BLaER1 (cell line): Measurements from ENCODE around the gene CALHM6.
"Not testable (repeated sequence)": the region's sequence is repeated elsewhere in the genome, so short reads cannot be mapped to it uniquely, and the experiment has no call there.

Experiments
- H3K27ac ChIP-seq: shearing (Covaris generic); formaldehyde crosslinking; 2 replicates; pipeline ENCODE4 v1.8.1; 2022
- H3K27me3 ChIP-seq: shearing (Covaris generic); formaldehyde crosslinking; 2 replicates; pipeline ENCODE4 v1.8.1; 2022
- H3K36me3 ChIP-seq: shearing (Covaris generic); formaldehyde crosslinking; 2 replicates; pipeline ENCODE4 v1.8.1; 2022
- H3K4me1 ChIP-seq: shearing (Covaris generic); formaldehyde crosslinking; 2 replicates; pipeline ENCODE4 v1.8.1; 2022
- H3K4me2 ChIP-seq: shearing (Covaris generic); formaldehyde crosslinking; 2 replicates; pipeline ENCODE4 v1.8.1; 2022
- H3K4me3 ChIP-seq: shearing (Covaris generic); formaldehyde crosslinking; 2 replicates; pipeline ENCODE4 v1.8.1; 2022
- H3K9ac ChIP-seq: shearing (Covaris generic); formaldehyde crosslinking; 2 replicates; pipeline ENCODE4 v1.8.1; 2022
- H3K9me3 ChIP-seq: shearing (Covaris generic); formaldehyde crosslinking; 2 replicates; pipeline ENCODE4 v1.8.1; 2022
- H4K20me1 ChIP-seq: shearing (Covaris generic); formaldehyde crosslinking; 2 replicates; pipeline ENCODE4 v1.8.1; 2022
- Cebpa-rat ChIP-seq: shearing (Covaris generic); IDR thresholded peaks from 2 replicates; pipeline ENCODE4 v1.8.1; 2022

The CALHM6 gene

DNA sequence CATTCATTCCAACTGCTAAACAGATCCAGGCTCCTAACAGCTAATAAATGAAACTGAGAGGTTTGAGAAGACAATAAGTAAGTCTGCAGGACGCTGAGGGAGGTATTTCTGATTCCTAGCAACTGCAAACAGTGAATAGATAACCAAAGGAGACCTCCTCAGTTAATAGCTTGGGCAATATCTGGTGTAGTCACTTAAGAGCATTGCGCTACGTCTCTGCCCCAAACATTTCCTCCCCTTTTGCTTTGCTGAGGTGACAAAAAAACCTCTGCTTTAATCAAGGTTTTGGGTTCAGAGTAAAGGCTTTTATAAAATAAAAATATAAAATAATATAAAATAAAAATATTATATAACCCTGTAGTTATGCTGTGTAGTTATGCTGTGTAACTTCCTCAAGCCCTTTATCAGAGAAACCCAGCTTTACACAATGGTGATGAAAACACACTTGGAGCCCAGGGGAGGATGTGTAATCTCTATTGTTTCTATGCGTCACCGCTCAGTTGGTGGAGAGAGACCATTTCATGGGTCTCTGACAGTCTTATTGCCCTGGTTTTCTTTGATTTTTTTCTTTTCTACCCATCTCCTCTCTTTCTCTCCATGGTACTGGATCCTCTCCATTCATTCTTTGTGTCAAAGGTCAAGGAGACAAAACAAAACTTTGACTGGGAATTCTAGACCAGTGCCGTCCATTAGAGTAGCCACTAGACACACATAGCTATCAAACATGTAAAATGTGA lies 31.3 kb downstream of the CALHM6 start:
- no peaks in the 10 kb centered on the region for H4K20me1 ChIP-seq
- no peak overlapping the region for H3K4me3 ChIP-seq
- no peak overlapping the region for H3K4me2 ChIP-seq
- no peak overlapping the region for H3K27ac ChIP-seq
- H3K4me1 ChIP-seq: no peaks in the 10 kb centered on the region
- H3K36me3 ChIP-seq: no peaks in the 10 kb centered on the region
- H3K27me3 ChIP-seq: no peaks in the 10 kb centered on the region
- no peak for TF ChIP-seq Cebpa-rat
- no peak overlapping the region for H3K9ac ChIP-seq
- no peaks in the 10 kb centered on the region for H3K9me3 ChIP-seq

DNA sequence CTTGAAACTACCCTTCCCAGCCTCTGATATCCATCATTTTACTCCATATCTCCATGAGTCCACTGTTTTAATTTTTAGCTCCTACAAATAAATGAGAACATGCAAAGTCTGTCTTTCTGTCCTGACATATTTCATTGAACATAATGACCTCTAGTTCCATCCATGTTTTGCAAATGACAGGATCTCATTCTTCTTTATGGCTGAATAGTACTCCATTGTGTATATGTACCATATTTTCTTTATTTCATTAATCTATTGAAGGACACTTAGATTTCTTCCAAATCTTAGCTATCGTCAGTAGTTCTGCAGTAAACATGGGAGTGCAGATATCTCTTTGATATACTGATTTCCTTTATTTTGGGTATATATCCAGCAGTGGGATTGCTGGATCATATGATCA lies 34.0 kb downstream of the CALHM6 start:
- H3K9me3 ChIP-seq, H3K9ac ChIP-seq, H3K4me1 ChIP-seq, H3K27ac ChIP-seq, H4K20me1 ChIP-seq, H3K4me3 ChIP-seq, H3K27me3 ChIP-seq, H3K4me2 ChIP-seq, H3K36me3 ChIP-seq: not testable (repeated sequence)

DNA sequence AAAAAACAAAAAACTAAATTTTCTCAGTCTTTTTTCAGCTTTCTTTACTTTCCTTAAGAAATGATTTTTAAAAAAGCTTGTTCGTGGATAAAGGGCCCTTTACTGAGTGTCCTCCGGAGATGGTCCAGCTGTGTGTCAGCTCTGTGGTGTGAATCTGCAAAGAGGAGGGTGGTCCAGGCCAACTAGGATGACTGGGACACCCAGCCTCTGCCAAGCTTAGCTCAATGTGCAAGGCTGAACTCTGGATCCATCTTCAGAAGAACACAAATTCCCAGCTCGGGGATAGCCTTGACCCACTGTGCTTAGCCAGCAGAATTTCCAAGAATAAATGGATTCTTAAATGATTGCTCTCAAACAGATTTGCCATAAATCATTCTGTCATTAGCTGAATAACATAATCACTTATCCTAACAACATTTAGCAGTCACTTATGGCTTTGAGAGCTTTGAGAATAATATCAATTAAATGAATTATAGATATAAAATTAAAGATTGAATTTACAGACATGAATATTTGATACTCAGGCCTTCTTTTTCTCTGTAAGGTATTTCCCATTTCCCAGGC lies 36.0 kb downstream of the CALHM6 start:
- H3K27me3 ChIP-seq: no peaks in the 10 kb centered on the region
- no peaks in the 10 kb centered on the region for H3K4me1 ChIP-seq
- TF ChIP-seq Cebpa-rat: no peak
- no peaks in the 10 kb centered on the region for H3K36me3 ChIP-seq
- no peak overlapping the region for H3K4me3 ChIP-seq
- H3K9ac ChIP-seq: no peak overlapping the region
- H3K9me3 ChIP-seq: no peaks in the 10 kb centered on the region
- no peaks in the 10 kb centered on the region for H4K20me1 ChIP-seq
- no peak overlapping the region for H3K27ac ChIP-seq
- no peak overlapping the region for H3K4me2 ChIP-seq

DNA sequence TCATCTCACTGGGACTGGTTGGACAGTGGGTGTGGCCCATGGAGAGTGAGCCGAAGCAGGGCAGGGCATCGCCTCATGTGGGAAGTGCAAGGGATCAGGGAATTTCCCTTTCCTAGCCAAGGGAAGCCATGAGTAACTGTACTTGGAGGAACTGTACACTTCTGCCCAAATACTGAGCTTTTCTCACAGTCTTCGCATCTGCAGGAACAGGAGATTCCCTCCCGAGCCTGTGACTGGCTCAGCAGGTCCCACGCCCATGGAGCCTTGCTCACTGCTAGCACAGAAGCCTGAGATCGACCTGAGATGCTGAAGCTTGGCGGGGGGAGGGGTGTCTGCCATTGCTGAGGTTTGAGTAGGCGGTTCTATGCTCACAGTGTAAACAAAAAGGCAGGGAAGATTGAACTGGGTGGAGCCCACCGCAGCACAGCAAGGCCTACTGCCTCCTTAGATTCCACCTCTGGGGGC lies 39.8 kb downstream of the CALHM6 start:
- no peaks in the 10 kb centered on the region for H3K36me3 ChIP-seq
- no peak overlapping the region for H3K27ac ChIP-seq
- no peaks in the 10 kb centered on the region for H3K4me1 ChIP-seq
- no peak overlapping the region for H3K4me3 ChIP-seq
- H3K9ac ChIP-seq: no peak overlapping the region
- no peaks in the 10 kb centered on the region for H3K27me3 ChIP-seq
- H4K20me1 ChIP-seq: no peaks in the 10 kb centered on the region
- no peak for TF ChIP-seq Cebpa-rat
- no peaks in the 10 kb centered on the region; the same call in 1 of the 2 replicates for H3K9me3 ChIP-seq
- H3K4me2 ChIP-seq: no peak overlapping the region

DNA sequence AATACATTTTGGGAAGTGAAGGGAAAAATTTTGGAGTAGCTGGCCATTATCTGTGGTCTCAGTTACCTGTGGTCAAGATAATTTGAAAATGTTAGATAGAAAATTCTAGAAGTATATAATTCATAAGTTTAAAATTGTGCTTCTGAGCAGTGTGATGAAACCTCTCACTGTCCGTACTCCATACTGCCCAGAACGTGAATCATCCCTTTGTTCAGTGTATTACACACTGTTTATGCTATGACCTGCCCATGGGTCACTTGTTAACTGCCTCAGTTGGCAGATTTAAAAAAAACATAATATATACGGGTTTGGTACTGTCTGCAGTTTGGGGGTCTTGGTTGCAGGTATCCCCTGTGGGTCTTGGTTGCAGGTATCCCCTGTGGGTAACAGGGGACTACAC lies 46.1 kb downstream of the CALHM6 start:
- peaks cover 7% of the 10 kb centered on the region; the same call in 1 of the 2 replicates for H3K9me3 ChIP-seq
- TF ChIP-seq Cebpa-rat: no peak
- H3K36me3 ChIP-seq: no peaks in the 10 kb centered on the region
- no peaks in the 10 kb centered on the region for H4K20me1 ChIP-seq
- no peak overlapping the region for H3K9ac ChIP-seq
- no peak overlapping the region for H3K4me2 ChIP-seq
- no peak overlapping the region for H3K27ac ChIP-seq
- no peak overlapping the region for H3K4me3 ChIP-seq
- no peaks in the 10 kb centered on the region for H3K4me1 ChIP-seq
- no peaks in the 10 kb centered on the region for H3K27me3 ChIP-seq

DNA sequence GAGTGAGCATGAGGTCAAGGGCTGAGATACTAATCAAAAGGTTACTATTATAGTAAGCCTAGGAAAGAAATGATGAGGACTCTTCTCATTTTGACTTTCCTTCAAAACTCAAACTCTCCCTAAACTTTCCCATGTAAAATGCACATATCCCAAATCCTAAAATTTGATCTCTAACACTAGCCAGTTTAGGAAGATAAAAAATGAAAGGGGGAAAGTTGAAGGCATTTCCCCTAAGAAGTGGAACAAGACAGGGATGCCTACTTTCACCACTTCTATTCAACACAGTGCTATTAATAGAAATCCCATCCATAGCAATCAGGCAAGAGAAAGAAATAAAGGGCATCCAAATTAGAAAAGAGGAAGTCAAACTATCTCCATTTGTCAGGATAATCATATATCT lies 47.4 kb downstream of the CALHM6 start:
- no peak overlapping the region for H3K9ac ChIP-seq
- H3K36me3 ChIP-seq: no peaks in the 10 kb centered on the region
- H4K20me1 ChIP-seq: no peaks in the 10 kb centered on the region
- H3K4me1 ChIP-seq: no peaks in the 10 kb centered on the region
- H3K27ac ChIP-seq: no peak overlapping the region
- no peak overlapping the region for H3K4me2 ChIP-seq
- peaks cover 7% of the 10 kb centered on the region; the same call in 1 of the 2 replicates for H3K9me3 ChIP-seq
- no peaks in the 10 kb centered on the region for H3K27me3 ChIP-seq
- no peak overlapping the region for H3K4me3 ChIP-seq
- TF ChIP-seq Cebpa-rat: no peak

DNA sequence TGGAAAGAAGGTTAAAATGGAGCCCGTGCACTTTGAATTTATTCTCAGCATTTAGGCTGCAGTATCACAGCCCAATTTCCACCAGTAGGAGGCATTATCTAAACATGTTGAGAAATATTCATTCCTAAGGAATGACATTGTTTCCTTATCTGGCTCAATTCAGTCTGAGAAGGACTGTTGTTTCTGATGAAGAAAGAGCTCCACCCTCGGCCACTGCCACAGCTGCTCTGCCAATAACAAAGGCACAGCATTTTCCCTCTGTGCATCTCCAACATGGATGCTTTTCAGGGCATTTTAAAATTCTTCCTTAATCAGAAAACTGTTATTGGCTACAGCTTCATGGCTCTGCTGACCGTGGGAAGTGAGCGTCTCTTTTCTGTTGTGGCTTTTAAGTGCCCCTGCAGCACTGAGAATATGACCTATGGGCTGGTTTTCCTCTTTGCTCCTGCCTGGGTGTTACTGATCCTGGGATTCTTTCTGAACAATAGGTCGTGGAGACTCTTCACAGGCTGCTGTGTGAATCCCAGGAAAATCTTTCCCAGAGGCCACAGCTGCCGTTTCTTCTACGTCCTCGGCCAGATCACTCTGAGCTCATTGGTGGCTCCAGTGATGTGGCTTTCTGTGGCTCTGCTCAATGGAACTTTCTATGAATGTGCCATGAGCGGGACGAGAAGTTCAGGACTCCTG lies 50.4 kb downstream of the CALHM6 start, which contains the start of gene CALHM5:
CALHM5 (plus strand) TSS at position 216 of the 687 bp plus-strand sequence; CDS start at position 274, 58 bp downstream.
- 0 out of 2 replicates have a peak, but pooled peaks cover 7% of the 10 kb centered on the region for H3K9me3 ChIP-seq
- H3K27me3 ChIP-seq: no peaks in the 10 kb centered on the region
- no peaks in the 10 kb centered on the region for H3K36me3 ChIP-seq
- TF ChIP-seq Cebpa-rat: no peak
- H3K4me1 ChIP-seq: no peaks in the 10 kb centered on the region
- H3K4me3 ChIP-seq: no peak within 1 kb of the TSS
- H3K4me2 ChIP-seq: no peak within 1 kb of the TSS
- H3K9ac ChIP-seq: no peak within 1 kb of the TSS
- no peaks in the 10 kb centered on the region for H4K20me1 ChIP-seq
- H3K27ac ChIP-seq: no peak within 1 kb of the TSS

DNA sequence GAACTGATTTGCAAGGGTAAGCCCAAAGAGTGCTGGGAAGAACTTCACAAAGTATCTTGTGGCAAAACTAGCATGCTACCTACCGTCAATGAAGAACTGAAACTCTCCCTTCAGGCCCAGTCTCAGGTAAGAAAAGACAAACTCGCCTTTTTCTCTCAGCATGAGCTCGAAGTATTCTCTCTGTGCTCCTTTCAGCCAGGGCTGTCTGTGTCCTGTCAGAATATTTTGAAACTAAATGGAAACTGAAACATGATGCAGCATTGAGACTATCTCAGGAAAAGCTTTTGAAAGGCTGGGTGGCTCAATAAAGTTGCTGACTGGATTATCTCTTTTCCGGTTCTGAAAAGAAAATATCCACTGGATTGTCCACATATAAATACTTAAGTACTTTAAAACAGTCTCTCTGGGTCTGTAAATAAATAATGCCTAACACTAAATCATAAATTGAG lies 51.0 kb downstream of the CALHM6 start:
- no peak overlapping the region for H3K27ac ChIP-seq

DNA sequence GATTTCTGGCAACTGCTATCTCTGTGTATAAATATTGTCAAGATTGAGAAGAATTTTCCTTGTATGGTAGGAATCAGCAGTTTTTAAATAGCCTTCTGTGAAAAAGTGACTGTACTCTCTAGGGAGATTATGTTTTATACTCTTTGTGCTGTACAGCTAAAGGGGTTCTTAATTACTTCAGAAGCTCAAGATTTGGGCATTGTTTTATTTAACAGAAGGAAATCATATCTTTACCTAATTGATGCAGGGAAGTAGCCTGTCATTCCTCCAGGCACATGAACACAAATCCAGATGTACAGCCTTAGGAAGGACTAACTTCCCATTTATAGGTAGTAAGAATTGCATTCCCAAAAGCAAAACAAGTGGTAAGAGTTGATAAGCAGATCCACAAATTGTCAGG lies 51.6 kb downstream of the CALHM6 start:
- Histone ChIP-seq H3K4me3 (no peak overlapping the region), H3K9ac (no peak overlapping the region), H4K20me1 (no peaks in the 10 kb centered on the region)

More for the DNA sequence above, 51.0 kb downstream of the CALHM6 start:
- H3K4me2 ChIP-seq: no peak overlapping the region
- no peak overlapping the region for H3K9ac ChIP-seq
- H3K36me3 ChIP-seq: no peaks in the 10 kb centered on the region
- H4K20me1 ChIP-seq: no peaks in the 10 kb centered on the region
- H3K4me3 ChIP-seq: no peak overlapping the region
- H3K9me3 ChIP-seq: 0 out of 2 replicates have a peak, but pooled peaks cover 7% of the 10 kb centered on the region
- H3K27me3 ChIP-seq: no peaks in the 10 kb centered on the region
- TF ChIP-seq Cebpa-rat: no peak
- H3K4me1 ChIP-seq: no peaks in the 10 kb centered on the region

More for the DNA sequence above, 51.6 kb downstream of the CALHM6 start:
- Histone ChIP-seq H3K4me2 (no peak overlapping the region), H3K27me3 (no peaks in the 10 kb centered on the region), H3K36me3 (no peaks in the 10 kb centered on the region), H3K9me3 (0 out of 2 replicates have a peak, but pooled peaks cover 7% of the 10 kb centered on the region), H3K4me1 (no peaks in the 10 kb centered on the region), H3K27ac (no peak overlapping the region)
- no peak for TF ChIP-seq Cebpa-rat
